ENCODE results near the gene DCAF16.

The DCAF16 gene

DNA sequence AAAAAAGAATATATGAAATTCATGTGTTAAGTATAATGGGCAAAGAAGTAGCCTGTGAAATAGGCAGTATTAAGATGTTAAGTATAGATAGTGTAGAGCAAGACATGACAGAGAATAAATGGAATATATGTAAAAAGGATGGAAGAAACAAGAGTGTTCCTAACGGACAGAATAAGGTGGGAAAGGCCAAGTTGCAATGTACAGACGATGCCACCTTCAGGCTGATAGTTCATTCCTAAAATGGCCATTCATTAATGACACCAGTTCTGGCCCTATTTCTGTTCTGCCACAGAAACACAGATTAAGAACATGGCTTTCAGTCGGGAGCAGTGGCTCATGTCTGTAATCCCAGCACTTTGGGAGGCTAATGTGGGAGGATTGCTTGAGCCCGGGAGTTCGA lies 24.7 kb downstream of the DCAF16 start:
- TF ChIP-seq TAF1 (IDR thresholded peaks at IDR 0.05; ENCODE audit: borderline replicate concordance, insufficient read depth, low read length) (no peak), FOXP2 (optimal IDR thresholded peaks at IDR 0.05; ENCODE audit: borderline replicate concordance, extremely low read depth, extremely low read length, insufficient read depth) (no peak), POLR2AphosphoS5 (IDR thresholded peaks at IDR 0.05; ENCODE audit: low read depth, low read length) (no peak), SIN3A (IDR thresholded peaks at IDR 0.05; ENCODE audit: borderline replicate concordance, insufficient read depth, low read length) (no peak)
- TF ChIP-seq, protein P1, sequence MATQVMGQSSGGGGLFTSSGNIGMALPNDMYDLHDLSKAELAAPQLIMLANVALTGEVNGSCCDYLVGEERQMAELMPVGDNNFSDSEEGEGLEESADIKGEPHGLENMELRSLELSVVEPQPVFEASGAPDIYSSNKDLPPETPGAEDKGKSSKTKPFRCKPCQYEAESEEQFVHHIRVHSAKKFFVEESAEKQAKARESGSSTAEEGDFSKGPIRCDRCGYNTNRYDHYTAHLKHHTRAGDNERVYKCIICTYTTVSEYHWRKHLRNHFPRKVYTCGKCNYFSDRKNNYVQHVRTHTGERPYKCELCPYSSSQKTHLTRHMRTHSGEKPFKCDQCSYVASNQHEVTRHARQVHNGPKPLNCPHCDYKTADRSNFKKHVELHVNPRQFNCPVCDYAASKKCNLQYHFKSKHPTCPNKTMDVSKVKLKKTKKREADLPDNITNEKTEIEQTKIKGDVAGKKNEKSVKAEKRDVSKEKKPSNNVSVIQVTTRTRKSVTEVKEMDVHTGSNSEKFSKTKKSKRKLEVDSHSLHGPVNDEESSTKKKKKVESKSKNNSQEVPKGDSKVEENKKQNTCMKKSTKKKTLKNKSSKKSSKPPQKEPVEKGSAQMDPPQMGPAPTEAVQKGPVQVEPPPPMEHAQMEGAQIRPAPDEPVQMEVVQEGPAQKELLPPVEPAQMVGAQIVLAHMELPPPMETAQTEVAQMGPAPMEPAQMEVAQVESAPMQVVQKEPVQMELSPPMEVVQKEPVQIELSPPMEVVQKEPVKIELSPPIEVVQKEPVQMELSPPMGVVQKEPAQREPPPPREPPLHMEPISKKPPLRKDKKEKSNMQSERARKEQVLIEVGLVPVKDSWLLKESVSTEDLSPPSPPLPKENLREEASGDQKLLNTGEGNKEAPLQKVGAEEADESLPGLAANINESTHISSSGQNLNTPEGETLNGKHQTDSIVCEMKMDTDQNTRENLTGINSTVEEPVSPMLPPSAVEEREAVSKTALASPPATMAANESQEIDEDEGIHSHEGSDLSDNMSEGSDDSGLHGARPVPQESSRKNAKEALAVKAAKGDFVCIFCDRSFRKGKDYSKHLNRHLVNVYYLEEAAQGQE (IDR thresholded peaks at IDR 0.05; ENCODE audit: insufficient read depth in 1 of 2, low read depth in 2 of 2, low read length in 2 of 2), result no peak

DNA sequence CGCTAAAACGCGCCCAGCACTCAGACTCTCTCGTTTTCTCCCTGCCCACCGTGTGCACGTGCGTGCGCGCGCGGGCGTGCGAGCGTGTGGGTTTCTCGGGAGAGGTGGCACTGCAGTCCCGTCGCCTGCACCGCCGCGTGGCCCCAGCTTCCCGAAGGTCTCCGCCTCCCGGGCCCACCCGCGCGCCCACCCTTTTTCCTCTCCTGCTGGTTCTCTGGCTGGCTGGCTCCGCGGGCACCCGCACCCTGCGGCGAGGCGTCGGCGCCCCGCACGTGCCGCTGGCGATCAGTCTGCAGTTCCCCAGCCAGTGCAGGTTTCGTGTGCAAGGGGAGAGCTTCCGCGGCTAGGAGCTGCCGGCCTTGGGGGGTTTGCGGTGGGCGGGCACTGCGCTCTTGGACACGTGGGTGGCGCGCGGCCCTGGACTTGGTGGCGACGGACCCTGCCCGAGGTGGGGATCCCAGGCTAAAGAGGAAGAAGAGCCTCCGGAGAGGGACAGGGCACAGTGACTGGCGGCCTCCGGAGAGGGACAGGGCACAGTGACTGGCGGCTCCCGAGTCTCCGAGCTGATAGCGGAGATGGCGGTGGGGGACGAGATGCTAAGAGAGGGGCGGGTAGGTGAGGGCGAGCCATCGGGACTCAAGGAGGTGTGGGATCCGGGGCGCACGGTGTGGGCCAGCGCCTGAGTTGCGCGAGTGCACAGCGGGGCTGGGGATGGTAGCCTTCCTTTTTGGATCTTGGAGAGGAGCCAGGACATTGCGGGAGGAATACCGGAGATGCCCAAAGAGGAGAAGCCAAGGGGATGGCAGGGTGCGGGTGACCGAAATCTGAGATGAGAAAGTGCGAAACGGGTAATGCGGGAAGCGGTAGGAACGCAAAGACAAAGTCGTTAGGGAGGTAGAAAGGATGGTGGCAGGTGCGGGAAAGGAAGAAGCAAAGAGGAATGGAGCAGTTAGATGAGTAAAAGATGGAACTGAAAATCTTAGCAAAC lies 29.0 kb downstream of the DCAF16 start, which contains the start of gene FAM184B:
TSS of gene FAM184B (minus strand) at position 322 of the 988 bp plus-strand sequence. CDS start 322 bp downstream, outside the sequence.
- TF ChIP-seq, protein P1 (IDR thresholded peaks at IDR 0.05; ENCODE audit: insufficient read depth in 1 of 2, low read depth in 2 of 2, low read length in 2 of 2), result no peak

DNA sequence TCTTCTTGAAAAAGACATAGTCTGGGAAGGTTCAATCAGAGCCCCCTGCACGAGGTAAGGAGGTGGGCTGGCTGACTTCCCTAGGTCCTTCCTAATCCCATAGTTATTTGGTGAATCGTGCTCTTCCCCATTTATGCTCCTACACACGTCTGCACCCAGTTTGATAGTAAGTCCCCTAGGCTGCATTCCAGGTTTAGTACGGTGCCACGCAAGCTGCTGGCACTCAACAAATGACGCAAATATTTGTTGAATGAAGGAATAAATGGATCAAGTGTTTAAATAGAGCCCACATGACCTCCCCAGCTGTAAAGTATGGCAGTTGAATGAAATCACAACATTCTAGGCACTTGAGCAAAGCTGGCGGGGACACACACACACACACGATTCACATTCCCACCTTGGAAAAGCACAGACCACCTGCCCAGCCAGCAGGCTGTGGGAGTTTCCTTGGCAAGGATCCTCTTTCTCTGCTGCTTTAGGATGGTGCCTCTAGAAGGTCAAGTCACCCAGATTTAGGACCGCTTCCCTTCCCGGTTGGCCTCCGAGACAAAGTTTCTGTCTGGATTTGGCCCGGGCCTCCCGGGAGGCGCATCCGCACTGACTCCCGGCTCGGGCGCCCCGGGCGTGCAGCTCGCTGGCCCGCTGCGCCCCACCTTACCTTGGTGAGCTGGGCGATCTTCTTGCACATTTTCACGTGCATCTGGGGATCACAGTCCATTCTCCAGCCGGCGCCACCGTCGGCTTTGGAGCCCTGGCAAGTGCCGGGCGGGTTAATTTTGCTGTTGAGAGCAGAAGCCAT lies 29.9 kb downstream of the DCAF16 start:
- TF ChIP-seq SIN3A (IDR thresholded peaks at IDR 0.05; ENCODE audit: borderline replicate concordance, insufficient read depth, low read length) (no peak), TAF1 (IDR thresholded peaks at IDR 0.05; ENCODE audit: borderline replicate concordance, insufficient read depth, low read length) (no peak), POLR2AphosphoS5 (IDR thresholded peaks at IDR 0.05; ENCODE audit: low read depth, low read length) (no peak), FOXP2 (optimal IDR thresholded peaks at IDR 0.05; ENCODE audit: borderline replicate concordance, extremely low read depth, extremely low read length, insufficient read depth) (no peak)
- TF ChIP-seq, protein P1 (IDR thresholded peaks at IDR 0.05; ENCODE audit: insufficient read depth in 1 of 2, low read depth in 2 of 2, low read length in 2 of 2), result no peak

DNA sequence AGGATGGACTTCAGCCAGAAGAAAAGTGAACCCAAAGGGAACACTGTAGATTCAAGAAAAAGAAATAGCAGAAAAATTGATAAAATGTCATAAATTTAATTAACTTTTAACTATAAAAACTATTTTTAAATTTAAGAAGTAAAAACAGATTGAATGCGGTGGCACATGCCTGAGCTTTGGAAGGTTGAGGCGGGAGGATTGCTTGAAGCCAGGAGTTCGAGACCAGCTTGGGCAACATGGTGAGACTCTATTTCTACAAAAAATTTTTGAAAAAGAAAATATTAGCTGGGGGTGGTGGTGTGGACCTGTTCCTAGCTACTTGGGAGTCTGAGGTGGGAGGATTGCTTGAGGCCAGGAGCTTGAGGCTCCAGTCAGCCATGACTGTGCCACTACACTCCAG lies 32.1 kb downstream of the DCAF16 start:
- TF ChIP-seq TAF1 (IDR thresholded peaks at IDR 0.05; ENCODE audit: borderline replicate concordance, insufficient read depth, low read length) (no peak), POLR2AphosphoS5 (IDR thresholded peaks at IDR 0.05; ENCODE audit: low read depth, low read length) (no peak), SIN3A (IDR thresholded peaks at IDR 0.05; ENCODE audit: borderline replicate concordance, insufficient read depth, low read length) (no peak), FOXP2 (optimal IDR thresholded peaks at IDR 0.05; ENCODE audit: borderline replicate concordance, extremely low read depth, extremely low read length, insufficient read depth) (no peak)
- TF ChIP-seq, protein P1 (IDR thresholded peaks at IDR 0.05; ENCODE audit: insufficient read depth in 1 of 2, low read depth in 2 of 2, low read length in 2 of 2), result no peak
